ENCODE results near the gene SLC45A3.

- TF ChIP-seq POLR2A (IDR thresholded peaks at IDR 0.05; ENCODE audit: borderline replicate concordance, extremely low read depth, insufficient read depth, insufficient read length) (no peak), CTCF (IDR thresholded peaks at IDR 0.05 in 2 of 3, conservative IDR thresholded peaks at IDR 0.05 in 1 of 3; ENCODE audit: borderline replicate concordance in 1 of 3, insufficient read depth in 1 of 3, low read depth in 2 of 3, low read length in 2 of 3) (no peak), EGR1 (IDR thresholded peaks at IDR 0.05; ENCODE audit: low read depth) (no peak), EZH2 (IDR thresholded peaks at IDR 0.05) (no peak), CEBPB (IDR thresholded peaks at IDR 0.05; ENCODE audit: low read depth) (no peak), TCF7L2 (IDR thresholded peaks at IDR 0.05; ENCODE audit: borderline replicate concordance, extremely low read depth, insufficient read depth, insufficient read length) (no peak), JUND (IDR thresholded peaks at IDR 0.05) (no peak), CBX3 (IDR thresholded peaks at IDR 0.05; ENCODE audit: low read depth) (no peak), MAX (IDR thresholded peaks at IDR 0.05) (no peak), EZH2phosphoT487 (IDR thresholded peaks at IDR 0.05; ENCODE audit: borderline replicate concordance) (no peak), YY1 (IDR thresholded peaks at IDR 0.05; ENCODE audit: extremely low read depth, insufficient replicate concordance, low read depth, low read length) (no peak), ZNF274 (IDR thresholded peaks at IDR 0.05; ENCODE audit: low read depth, low read length) (no peak), REST (IDR thresholded peaks at IDR 0.05; ENCODE audit: low read depth) (no peak)
Measured at GRCh38 chr1:205704903-205705302, 24.6 kb upstream of the SLC45A3 start.
